ENCODE data around the gene SIDT2. TPM values are rescaled to one million over a fixed set of nuclear protein-coding genes. Genes with fewer than 3 reads are reported as not detected.

SIDT2 gene
- total RNA-seq, 1 donor from 2014 or later = 3.2 TPM

GRCh38 chr11:117193130-117194020, 14.8 kb downstream of the SIDT2 start:
- H3K4me3 ChIP-seq (ENCODE audit: low read depth, low read length) = no peak overlapping the region
- FAIRE-seq (no peak), DNase-seq (ENCODE audit: low read depth) (no peak)
- TF ChIP-seq, protein P1, sequence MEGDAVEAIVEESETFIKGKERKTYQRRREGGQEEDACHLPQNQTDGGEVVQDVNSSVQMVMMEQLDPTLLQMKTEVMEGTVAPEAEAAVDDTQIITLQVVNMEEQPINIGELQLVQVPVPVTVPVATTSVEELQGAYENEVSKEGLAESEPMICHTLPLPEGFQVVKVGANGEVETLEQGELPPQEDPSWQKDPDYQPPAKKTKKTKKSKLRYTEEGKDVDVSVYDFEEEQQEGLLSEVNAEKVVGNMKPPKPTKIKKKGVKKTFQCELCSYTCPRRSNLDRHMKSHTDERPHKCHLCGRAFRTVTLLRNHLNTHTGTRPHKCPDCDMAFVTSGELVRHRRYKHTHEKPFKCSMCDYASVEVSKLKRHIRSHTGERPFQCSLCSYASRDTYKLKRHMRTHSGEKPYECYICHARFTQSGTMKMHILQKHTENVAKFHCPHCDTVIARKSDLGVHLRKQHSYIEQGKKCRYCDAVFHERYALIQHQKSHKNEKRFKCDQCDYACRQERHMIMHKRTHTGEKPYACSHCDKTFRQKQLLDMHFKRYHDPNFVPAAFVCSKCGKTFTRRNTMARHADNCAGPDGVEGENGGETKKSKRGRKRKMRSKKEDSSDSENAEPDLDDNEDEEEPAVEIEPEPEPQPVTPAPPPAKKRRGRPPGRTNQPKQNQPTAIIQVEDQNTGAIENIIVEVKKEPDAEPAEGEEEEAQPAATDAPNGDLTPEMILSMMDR (IDR thresholded peaks at IDR 0.05; ENCODE audit: insufficient read depth, low read length, severe bottlenecking) = no peak
- H3K27me3 ChIP-seq (ENCODE audit: control insufficient read depth, insufficient read depth, low read length) = no peaks in the 10 kb centered on the region
- peaks cover 22% of the 10 kb centered on the region for H3K36me3 ChIP-seq (ENCODE audit: control insufficient read depth, insufficient read depth, low read length)

DNA sequence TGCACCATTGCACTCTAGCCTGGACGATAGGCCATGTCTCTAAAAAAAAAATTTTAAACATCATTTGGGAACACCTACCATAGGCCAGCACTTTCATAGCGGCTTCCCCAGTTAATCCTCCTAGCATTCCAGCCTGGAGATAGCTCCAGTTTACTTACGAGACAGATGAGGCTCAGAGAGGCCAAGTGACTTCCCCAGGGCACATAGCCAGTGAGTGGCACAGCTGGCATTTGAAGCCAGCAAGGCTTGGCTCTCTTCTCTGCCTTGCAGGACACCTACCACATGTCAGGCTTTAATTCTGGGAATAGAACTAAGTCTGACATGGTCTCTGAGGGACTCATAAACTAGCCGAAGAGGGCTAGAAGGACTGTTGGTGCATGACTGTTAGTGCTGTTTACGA, 15.7 kb downstream of the SIDT2 start:
- Histone ChIP-seq H3K36me3 (ENCODE audit: control insufficient read depth, insufficient read depth, low read length) (peaks cover 14% of the 10 kb centered on the region), H3K27me3 (ENCODE audit: control insufficient read depth, insufficient read depth, low read length) (no peaks in the 10 kb centered on the region), H3K4me3 (ENCODE audit: low read depth, low read length) (no peak overlapping the region)
- FAIRE-seq (no peak), DNase-seq (ENCODE audit: low read depth) (no peak)
- TF ChIP-seq, protein P1 (IDR thresholded peaks at IDR 0.05; ENCODE audit: insufficient read depth, low read length, severe bottlenecking) = no peak

DNA sequence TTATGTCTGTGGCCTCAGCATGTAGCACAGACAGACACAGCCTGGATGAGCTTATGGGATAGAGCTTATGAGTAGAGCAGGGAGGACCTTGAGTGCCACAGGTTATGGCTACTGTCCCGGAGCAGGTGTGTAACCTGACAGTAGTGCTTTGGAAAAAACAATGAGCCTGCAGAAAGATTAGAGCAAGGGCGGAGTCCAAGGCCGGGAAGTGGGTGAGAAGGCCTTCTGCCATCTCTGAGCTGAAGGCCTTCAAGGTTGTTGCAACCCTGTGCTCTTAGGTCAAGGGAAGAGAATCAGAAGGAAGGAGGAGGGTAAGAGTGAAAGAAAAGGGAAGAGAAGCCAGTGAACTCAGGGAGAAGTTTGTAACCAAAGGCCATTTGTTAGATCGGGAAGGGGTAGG, 16.7 kb downstream of the SIDT2 start:
- no peak for FAIRE-seq
- no peaks in the 10 kb centered on the region for H3K27me3 ChIP-seq (ENCODE audit: control insufficient read depth, insufficient read depth, low read length)
- TF ChIP-seq, protein P1 (IDR thresholded peaks at IDR 0.05; ENCODE audit: insufficient read depth, low read length, severe bottlenecking) = no peak
- peaks cover 5% of the 10 kb centered on the region for H3K36me3 ChIP-seq (ENCODE audit: control insufficient read depth, insufficient read depth, low read length)
- DNase-seq (ENCODE audit: low read depth) = no peak
- no peak overlapping the region for H3K4me3 ChIP-seq (ENCODE audit: low read depth, low read length)

- DNase-seq (ENCODE audit: low read depth) (no peak), FAIRE-seq (no peak)
- no peak overlapping the region for H3K4me3 ChIP-seq (ENCODE audit: low read depth, low read length)
- H3K36me3 ChIP-seq (ENCODE audit: control insufficient read depth, insufficient read depth, low read length) = peaks cover 3% of the 10 kb centered on the region
- TF ChIP-seq, protein P1 (IDR thresholded peaks at IDR 0.05; ENCODE audit: insufficient read depth, low read length, severe bottlenecking) = no peak
- H3K27me3 ChIP-seq (ENCODE audit: control insufficient read depth, insufficient read depth, low read length) = no peaks in the 10 kb centered on the region
Observed at GRCh38 chr11:117195761-117196160, 17.2 kb downstream of the SIDT2 start.

DNA sequence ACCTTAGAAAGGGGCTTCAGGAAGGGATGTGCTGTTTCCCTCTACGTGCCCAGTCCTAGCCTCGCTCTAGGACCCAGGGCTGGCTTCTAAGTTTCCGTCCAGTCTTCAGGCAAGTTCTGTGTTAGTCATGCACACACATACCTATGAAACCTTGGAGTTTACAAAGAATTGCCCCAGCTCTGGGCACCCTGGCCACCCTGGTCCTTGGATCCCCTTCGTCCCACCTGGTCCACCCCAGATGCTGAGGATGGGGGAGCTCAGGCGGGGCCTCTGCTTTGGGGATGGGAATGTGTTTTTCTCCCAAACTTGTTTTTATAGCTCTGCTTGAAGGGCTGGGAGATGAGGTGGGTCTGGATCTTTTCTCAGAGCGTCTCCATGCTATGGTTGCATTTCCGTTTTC, 18.5 kb downstream of the SIDT2 start:
- peaks cover 1% of the 10 kb centered on the region for H3K36me3 ChIP-seq (ENCODE audit: control insufficient read depth, insufficient read depth, low read length)
- TF ChIP-seq, protein P1 (IDR thresholded peaks at IDR 0.05; ENCODE audit: insufficient read depth, low read length, severe bottlenecking) = no peak
- FAIRE-seq (no peak), DNase-seq (ENCODE audit: low read depth) (no peak)
- no peaks in the 10 kb centered on the region for H3K27me3 ChIP-seq (ENCODE audit: control insufficient read depth, insufficient read depth, low read length)
- H3K4me3 ChIP-seq (ENCODE audit: low read depth, low read length) = no peak overlapping the region

Data from bronchial epithelial cell (primary cell).